Activated B cell treated with CpG ODN at 0.5 μM for 24 hours (primary cell): ENCODE measurements around the gene FAM9C. TPM values are rescaled to one million over a fixed set of nuclear protein-coding genes. Genes with fewer than 3 reads are reported as not detected.
"Not testable (repeated sequence)": the region's sequence is repeated elsewhere in the genome, so short reads cannot be mapped to it uniquely, and the experiment has no call there.

Experiments
- ATAC-seq: fragments of 200-7000 bp; cut with Tn5 transposase; one replicate; pipeline ENCODE4 v1.10.0; 2021; ENCODE audit warnings: low read depth, mild to moderate bottlenecking, moderate library complexity
- CTCF ChIA-PET: fragments of 350-600 bp; sonication (Branson Sonifier 250); formaldehyde crosslinking; loops from one replicate; lab custom pipeline; 2021; ENCODE audit warnings: antibody characterized with exemption; lab: Charles Lee
- POLR2A ChIA-PET: fragments of 350-600 bp; sonication (Branson Sonifier 250); formaldehyde crosslinking; loops from one replicate; lab custom pipeline; 2021; ENCODE audit warnings: antibody characterized with exemption; lab: Charles Lee
- DNase-seq: peaks from one replicate; pipeline ENCODE4 v3.0.0; 2022
- H3K27ac Mint-ChIP-seq: one replicate; pipeline ENCODE4 v1.8.0; 2020; ENCODE audit warnings: mixed read lengths
- H3K27me3 Mint-ChIP-seq: one replicate; pipeline ENCODE4 v1.8.0; 2021; ENCODE audit warnings: mixed read lengths
- H3K36me3 Mint-ChIP-seq: one replicate; pipeline ENCODE4 v1.8.0; 2021; ENCODE audit warnings: low read depth, mixed read lengths
- H3K4me1 Mint-ChIP-seq: one replicate; pipeline ENCODE4 v1.8.0; 2021; ENCODE audit warnings: mixed read lengths
- H3K4me3 Mint-ChIP-seq: one replicate; pipeline ENCODE4 v1.8.0; 2020; ENCODE audit warnings: mild to moderate bottlenecking, mixed read lengths
- H3K9me3 Mint-ChIP-seq: one replicate; pipeline ENCODE4 v1.8.0; 2020; ENCODE audit warnings: mixed read lengths
- CTCF ChIP-seq: fragments of 200-600 bp; IDR thresholded peaks from one replicate; pipeline ENCODE4 v1.8.0; 2022; ENCODE audit warnings: antibody characterized with exemption, mild to moderate bottlenecking
- intact Hi-C: fragments of 100-400 bp; cut with micrococcal nuclease; formaldehyde crosslinking; loops from one replicate; pipeline ENCODE4 v1.15.1; 2024
- total RNA-seq: library from RNA; stranded (reverse); gene quantifications from 2 replicates; pipeline ENCODE4 v1.2.3, GENCODE V29; 2022

The FAM9C gene
- total RNA-seq, 1 donor from 2014 or later, result not detected

GRCh38 chrX:13090339-13091110 lies 46.1 kb upstream of the FAM9C start:
- TF ChIP-seq CTCF, result no peak
- H3K4me1 Mint-ChIP-seq, result peaks cover 85% of the 10 kb centered on the region
- ATAC-seq, result no peak
- intact Hi-C loops, result loop anchor here (1.0 to 5.0 kb wide), 6 partner anchors 85 to 562 kb away; partner anchors contain the start of gene TCEANC
- DNase-seq, result no peak
- CTCF ChIA-PET, result interaction anchor here (1.2 to 5.2 kb wide), 12 partner anchors 9 to 397 kb away, joined by 3 to 142 read pairs (median 19); partner anchors contain the start of gene TMSB4X
- H3K36me3 Mint-ChIP-seq, result no peaks in the 10 kb centered on the region
- H3K27me3 Mint-ChIP-seq, result no peaks in the 10 kb centered on the region
- no peak overlapping the region for H3K4me3 Mint-ChIP-seq
- H3K27ac Mint-ChIP-seq, result peak overlapping the region; percentile 84
- no peaks in the 10 kb centered on the region for H3K9me3 Mint-ChIP-seq
- POLR2A ChIA-PET, result interaction anchor here (0.7 to 15.8 kb wide), 20 partner anchors 9 to 399 kb away, joined by 3 to 847 read pairs (median 8); partner anchors contain the start of gene TMSB4X

- Mint-ChIP-seq H3K4me3 (no peak overlapping the region), H3K27ac (peak overlapping the region; percentile 84), H3K36me3 (no peaks in the 10 kb centered on the region), H3K4me1 (peaks cover 90% of the 10 kb centered on the region), H3K27me3 (no peaks in the 10 kb centered on the region), H3K9me3 (no peaks in the 10 kb centered on the region)
- DNase-seq (no peak), ATAC-seq (no peak)
- no peak for TF ChIP-seq CTCF
- ChIA-PET CTCF (interaction anchor here (1.3 to 5.2 kb wide), 7 partner anchors 8 to 276 kb away, joined by 3 to 142 read pairs (median 21); no protein-coding TSS in a partner anchor), POLR2A (interaction anchor here (1.0 to 15.8 kb wide), 12 partner anchors 8 to 206 kb away, joined by 3 to 847 read pairs (median 44); partner anchors contain the start of gene TMSB4X)
- intact Hi-C loops, result loop anchor here (5.0 kb wide), 5 partner anchors 198 to 562 kb away; partner anchors contain the start of gene TCEANC
Observed at GRCh38 chrX:13090027-13090338, 45.6 kb upstream of the FAM9C start.

- TF ChIP-seq CTCF, result no peak
- Mint-ChIP-seq H3K36me3 (no peaks in the 10 kb centered on the region), H3K27me3 (no peaks in the 10 kb centered on the region), H3K27ac (peak overlapping the region; percentile 98), H3K4me3 (peak overlapping the region; percentile 67), H3K4me1 (peaks cover 96% of the 10 kb centered on the region), H3K9me3 (no peaks in the 10 kb centered on the region)
- ChIA-PET POLR2A (interaction anchor here (1.2 to 15.8 kb wide), 10 partner anchors 12 to 400 kb away, joined by 3 to 847 read pairs (median 34); partner anchors contain the start of gene TMSB4X), CTCF (interaction anchor here (1.1 to 2.8 kb wide), 2 partner anchors 109 to 141 kb away, joined by 4 to 22 read pairs; no protein-coding TSS in a partner anchor)
- intact Hi-C loops, result no loop called here
- DNase-seq (no peak), ATAC-seq (no peak)
Observed at GRCh38 chrX:13088156-13088487, 43.7 kb upstream of the FAM9C start.

- ATAC-seq, result peak; percentile 65
- H3K36me3 Mint-ChIP-seq, result no peaks in the 10 kb centered on the region
- peak overlapping the region; percentile 67 for H3K4me3 Mint-ChIP-seq
- peaks cover 96% of the 10 kb centered on the region for H3K4me1 Mint-ChIP-seq
- H3K9me3 Mint-ChIP-seq, result no peaks in the 10 kb centered on the region
- intact Hi-C loops, result loop anchor here (1.0 kb wide), 4 partner anchors 13 to 137 kb away; no protein-coding TSS in a partner anchor
- H3K27me3 Mint-ChIP-seq, result no peaks in the 10 kb centered on the region
- TF ChIP-seq CTCF, result no peak
- ChIA-PET POLR2A (interaction anchor here (0.5 to 15.8 kb wide), 13 partner anchors 12 to 400 kb away, joined by 3 to 847 read pairs (median 26); partner anchors contain the start of gene TMSB4X), CTCF (interaction anchor here (1.1 to 2.8 kb wide), 3 partner anchors 108 to 141 kb away, joined by 3 to 22 read pairs (median 4); no protein-coding TSS in a partner anchor)
- H3K27ac Mint-ChIP-seq, result peak overlapping the region; percentile 98
- no peak for DNase-seq
Observed at GRCh38 chrX:13087322-13088155, 43.1 kb upstream of the FAM9C start.

- not testable (repeated sequence) for H3K36me3 Mint-ChIP-seq, ATAC-seq, H3K27me3 Mint-ChIP-seq, DNase-seq, H3K9me3 Mint-ChIP-seq
- peak overlapping the region; percentile 67 for H3K4me3 Mint-ChIP-seq
- CTCF ChIA-PET, result interaction anchor here (1.1 to 2.8 kb wide), 3 partner anchors 108 to 140 kb away, joined by 3 to 22 read pairs (median 4); no protein-coding TSS in a partner anchor
- peaks cover 96% of the 10 kb centered on the region for H3K4me1 Mint-ChIP-seq
- peak overlapping the region; percentile 98 for H3K27ac Mint-ChIP-seq
- intact Hi-C loops, result loop anchor here (1.0 kb wide), 4 partner anchors 13 to 137 kb away; no protein-coding TSS in a partner anchor
- POLR2A ChIA-PET, result interaction anchor here (0.5 to 15.8 kb wide), 12 partner anchors 11 to 401 kb away, joined by 3 to 847 read pairs (median 26); partner anchors contain the start of gene TMSB4X
Observed at GRCh38 chrX:13086793-13087321, 42.4 kb upstream of the FAM9C start.
